IMR-90 (cell line): ENCODE results near the gene WDR27. TPM values are rescaled to one million over a fixed set of nuclear protein-coding genes. Genes with fewer than 3 reads are reported as not detected.

ENCODE experiments used
- ATAC-seq: fragments of 200-7000 bp; cut with Tn5 transposase; 2 replicates; pipeline ENCODE4 v1.9.1; 2020; ENCODE audit warnings: low read depth, mild to moderate bottlenecking, moderate library complexity
- BruUV-seq: library from RNA; stranded (reverse); fragments of 400-500 nt; replicated peaks from 2 replicates; lab custom pipeline; 2021; lab: Mats Ljungman, UMichigan
- CTCF ChIA-PET: fragments of 300-600 bp; formaldehyde crosslinking; extraction: SDS; loops from one replicate; lab custom pipeline; 2021; ENCODE audit warnings: antibody characterized with exemption; lab: Yijun Ruan, JAX
- POLR2A ChIA-PET: fragments of 300-600 bp; sonication (Branson Sonifier 250); formaldehyde crosslinking; loops from one replicate; lab custom pipeline; 2022; ENCODE audit warnings: antibody characterized with exemption; ENCODE audit not compliant: unreplicated experiment; lab: Charles Lee
- DNase-seq: peaks from one replicate; pipeline ENCODE4 v3.0.0; 2013
- H2AFZ ChIP-seq: replicated peaks from 2 replicates; pipeline ENCODE3; 2013; ENCODE audit warnings: low read length, mild to moderate bottlenecking; ENCODE audit not compliant: poor library complexity
- H2AK5ac ChIP-seq: 2 replicates; pipeline ENCODE4 v1.6.1; 2013; ENCODE audit warnings: low read depth, low read length, inconsistent platforms
- H2AK9ac ChIP-seq: replicated peaks from 2 replicates; pipeline ENCODE3; 2013; ENCODE audit warnings: mild to moderate bottlenecking, low read depth, low read length, moderate library complexity; ENCODE audit not compliant: poor library complexity
- H2BK120ac ChIP-seq: 2 replicates; pipeline ENCODE4 v1.6.1; 2013; ENCODE audit warnings: low read depth, low read length, inconsistent platforms
- H2BK15ac ChIP-seq: 3 replicates; pipeline ENCODE4 v1.6.1; 2013; ENCODE audit warnings: low read depth, low read length, inconsistent platforms
- H2BK20ac ChIP-seq: 2 replicates; pipeline ENCODE4 v1.6.1; 2013; ENCODE audit warnings: low read depth, mild to moderate bottlenecking, inconsistent platforms, low read length, moderate library complexity
- H2BK5ac ChIP-seq: 2 replicates; pipeline ENCODE4 v1.6.1; 2013; ENCODE audit warnings: mild to moderate bottlenecking, low read depth, low read length, inconsistent platforms; ENCODE audit not compliant: poor library complexity, severe bottlenecking
- H3K14ac ChIP-seq: replicated peaks from 2 replicates; pipeline ENCODE4 v1.6.1; 2013; ENCODE audit warnings: low read depth, low read length, inconsistent platforms
- H3K18ac ChIP-seq: 2 replicates; pipeline ENCODE4 v1.6.1; 2013; ENCODE audit warnings: low read depth, low read length, control low read depth
- H3K23ac ChIP-seq: 2 replicates; pipeline ENCODE4 v1.6.1; 2013; ENCODE audit warnings: low read depth, low read length, inconsistent platforms
- H3K27ac ChIP-seq: 2 replicates; pipeline ENCODE4 v1.5.1; 2013; ENCODE audit warnings: mild to moderate bottlenecking, control low read depth, low read length; ENCODE audit not compliant: insufficient read depth
- H3K27me3 ChIP-seq: 2 replicates; pipeline ENCODE4 v1.6.1; 2013; ENCODE audit warnings: low read length; ENCODE audit not compliant: control insufficient read depth, insufficient read depth
- H3K36me3 ChIP-seq: 2 replicates; pipeline ENCODE4 v1.6.1; 2013; ENCODE audit warnings: low read length, mixed read lengths; ENCODE audit not compliant: control insufficient read depth, insufficient read depth
- H3K4ac ChIP-seq: 2 replicates; pipeline ENCODE4 v1.6.1; 2013; ENCODE audit warnings: low read depth, low read length, inconsistent platforms
- H3K4me1 ChIP-seq: 2 replicates; pipeline ENCODE4 v1.6.1; 2013; ENCODE audit warnings: low read length, mixed read lengths; ENCODE audit not compliant: control insufficient read depth, insufficient read depth
- H3K4me2 ChIP-seq: 2 replicates; pipeline ENCODE4 v1.6.1; 2013; ENCODE audit warnings: low read depth, mild to moderate bottlenecking, control low read depth, low read length, moderate library complexity
- H3K4me3 ChIP-seq: 2 replicates; pipeline ENCODE4 v1.5.1; 2013; ENCODE audit warnings: low read depth, mild to moderate bottlenecking, control low read depth, low read length, moderate library complexity; ENCODE audit not compliant: insufficient read depth
- H3K56ac ChIP-seq: 2 replicates; pipeline ENCODE4 v1.6.1; 2013; ENCODE audit warnings: low read length, inconsistent platforms; ENCODE audit not compliant: insufficient read depth; ENCODE audit errors: extremely low read depth
- H3K79me1 ChIP-seq, 2 experiments: 2 replicates each; pipeline ENCODE4 v1.6.1; 2013; ENCODE audit warnings: low read length in 2 of 2, inconsistent platforms in 1 of 2, low read depth in 1 of 2
- H3K9ac ChIP-seq: 2 replicates; pipeline ENCODE4 v1.6.1; 2013; ENCODE audit warnings: low read depth, low read length, control low read depth
- H3K9me1 ChIP-seq: 2 replicates; pipeline ENCODE4 v1.6.1; 2013; ENCODE audit warnings: low read length, inconsistent platforms; ENCODE audit not compliant: insufficient read depth
- H3K9me3 ChIP-seq: 2 replicates; pipeline ENCODE4 v1.6.1; 2013; ENCODE audit warnings: low read length; ENCODE audit not compliant: control insufficient read depth, insufficient read depth
- H4K20me1 ChIP-seq: 2 replicates; pipeline ENCODE4 v1.6.1; 2013; ENCODE audit warnings: low read length, inconsistent platforms; ENCODE audit not compliant: insufficient read depth
- H4K5ac ChIP-seq: 2 replicates; pipeline ENCODE4 v1.6.1; 2013; ENCODE audit warnings: mild to moderate bottlenecking, low read depth, low read length, control low read depth
- H4K8ac ChIP-seq, 2 experiments: 2 replicates each; pipeline ENCODE4 v1.6.1; 2013; ENCODE audit warnings: low read depth in 2 of 2, low read length in 2 of 2, control low read depth in 1 of 2, inconsistent platforms in 1 of 2
- H4K91ac ChIP-seq: 2 replicates; pipeline ENCODE4 v1.6.1; 2013; ENCODE audit warnings: low read depth, low read length, inconsistent platforms; ENCODE audit not compliant: insufficient read depth
- CEBPB ChIP-seq: IDR thresholded peaks from 2 replicates; pipeline ENCODE4 v1.6.1; 2012; ENCODE audit warnings: low read depth, low read length, improper control_type of control experiment
- CHD1 ChIP-seq: IDR thresholded peaks from 2 replicates; pipeline ENCODE4 v1.6.1; 2012; ENCODE audit warnings: low read depth, low read length, improper control_type of control experiment
- MAFK ChIP-seq: IDR thresholded peaks from 2 replicates; pipeline ENCODE4 v1.6.1; 2012; ENCODE audit warnings: low read depth, low read length, improper control_type of control experiment
- MAZ ChIP-seq: IDR thresholded peaks from 2 replicates; pipeline ENCODE4 v1.6.1; 2012; ENCODE audit warnings: low read depth, mild to moderate bottlenecking, low read length, improper control_type of control experiment, moderate library complexity, borderline replicate concordance
- MXI1 ChIP-seq: IDR thresholded peaks from 2 replicates; pipeline ENCODE4 v1.6.1; 2012; ENCODE audit warnings: low read depth, mild to moderate bottlenecking, low read length, moderate library complexity, borderline replicate concordance
- NFE2L2 ChIP-seq: fragments of 150-350 bp; IDR thresholded peaks from 2 replicates; pipeline ENCODE4 v1.6.1; 2016; ENCODE audit warnings: low read depth, mild to moderate bottlenecking, low read length
- POLR2A ChIP-seq: IDR thresholded peaks from 2 replicates; pipeline ENCODE4 v1.6.1; 2012; ENCODE audit warnings: mild to moderate bottlenecking, low read depth, low read length
- RAD21 ChIP-seq: IDR thresholded peaks from 2 replicates; pipeline ENCODE4 v1.6.1; 2012; ENCODE audit warnings: low read length, improper control_type of control experiment
- RFX5 ChIP-seq: IDR thresholded peaks from 2 replicates; pipeline ENCODE4 v1.8.0; 2012; ENCODE audit warnings: low read depth, mild to moderate bottlenecking, low read length, moderate library complexity
- SMC3 ChIP-seq: fragments of 150-350 bp; IDR thresholded peaks from 2 replicates; pipeline ENCODE4 v1.6.1; 2016; ENCODE audit warnings: low read depth, mild to moderate bottlenecking, antibody characterized with exemption, low read length, moderate library complexity
- WGBS, 2 experiments: methylation state at CpG; one replicate each; pipeline versions ENCODE4 v1.1.5 to v1.1.7; 2013; ENCODE audit warnings: missing lambda C conversion rate in 2 of 2; ENCODE audit not compliant: insufficient read length in 1 of 2; ENCODE audit errors: extremely low coverage in 2 of 2; 5-methylcytosine and 5-hydroxymethylcytosine counted together
- dilution Hi-C: fragments of 300-500 bp; cut with HindIII; formaldehyde crosslinking; loops from one replicate; pipeline ENCODE4 v1.14.3; 2018; ENCODE audit warnings: low sequenced_read_pairs; ENCODE audit not compliant: unreplicated experiment
- in situ Hi-C: fragments of 300-500 bp; cut with MboI; formaldehyde crosslinking; loops from 3 replicates; pipeline ENCODE4 v1.14.3; 2019; ENCODE audit warnings: low sequenced_read_pairs, inconsistent platforms, mixed read lengths
- intact Hi-C: fragments of 100-400 bp; cut with micrococcal nuclease; formaldehyde crosslinking; loops from 2 replicates; pipeline ENCODE4 v1.10.0; 2022
- polyA plus RNA-seq, 3 experiments: library from polyadenylated mRNA; depleted of rRNA; stranded (reverse); fragments of >200 nt; gene quantifications; 2 replicates each; pipeline ENCODE4 v1.2.3, GENCODE V29; 2012; ENCODE audit warnings: low replicate concordance in 1 of 3
- total RNA-seq: library from RNA; depleted of rRNA; stranded (reverse); fragments of >200 nt; gene quantifications from 2 replicates; pipeline ENCODE4 v1.2.3, GENCODE V29; 2012

WDR27 gene
- total and polyA plus RNA-seq, 2 of the 4 experiments (the other 2 are of a cell fraction), result 7.0 to 18.5 TPM

DNA sequence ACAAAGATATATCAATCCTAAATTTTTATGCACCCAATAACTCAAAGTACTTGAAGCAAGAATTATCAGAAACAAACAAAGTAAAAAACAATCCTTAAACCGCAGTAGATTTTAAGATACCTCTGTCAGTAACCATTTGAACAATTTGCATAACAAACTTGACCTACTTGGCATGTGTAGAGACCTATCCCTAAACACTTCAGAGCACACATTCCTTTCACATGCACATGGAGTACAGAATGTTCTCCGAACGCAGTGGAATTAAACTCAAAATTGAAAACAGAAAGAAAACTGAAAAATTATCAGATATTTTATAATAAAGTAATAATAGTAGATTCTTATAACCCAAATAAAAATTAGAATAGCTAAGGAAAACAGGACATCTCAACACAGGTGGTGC, 285.6 kb downstream of the WDR27 start:
- POLR2A ChIA-PET, result no interaction called here
- no peaks in the 10 kb centered on the region for H3K9me1 ChIP-seq
- no TSS peak for BruUV-seq
- no peak overlapping the region for H4K5ac ChIP-seq
- H3K27me3 ChIP-seq, result no peaks in the 10 kb centered on the region
- no peaks in the 10 kb centered on the region for H3K36me3 ChIP-seq
- CTCF ChIA-PET, result no interaction called here
- in situ Hi-C loops (no loop called here), intact Hi-C loops (no loop called here), dilution Hi-C loops (no loop called here)
- no peak overlapping the region for H2AK5ac ChIP-seq
- no peak overlapping the region for H3K18ac ChIP-seq
- H2BK20ac ChIP-seq, result no peak overlapping the region
- H2AK9ac ChIP-seq, result no peak overlapping the region
- peaks cover 6% of the 10 kb centered on the region for H3K9me3 ChIP-seq
- ATAC-seq (no peak), DNase-seq (no peak)
- WGBS, 2 experiments, result no CpG with 5 or more reads among the region's 3 CpGs
- no peak overlapping the region for H3K4me3 ChIP-seq
- H3K14ac ChIP-seq, result no peak overlapping the region
- H3K4me1 ChIP-seq, result no peaks in the 10 kb centered on the region
- no peak overlapping the region for H4K8ac ChIP-seq
- H3K23ac ChIP-seq, result no peak overlapping the region
- no peak overlapping the region for H3K27ac ChIP-seq
- H2BK15ac ChIP-seq, result no peak overlapping the region
- H3K4me2 ChIP-seq, result no peak overlapping the region
- no peak overlapping the region for H3K4ac ChIP-seq
- H4K91ac ChIP-seq, result no peak overlapping the region
- H4K20me1 ChIP-seq, result no peaks in the 10 kb centered on the region
- H3K9ac ChIP-seq, result no peak overlapping the region
- no peak overlapping the region for H2BK5ac ChIP-seq
- H3K56ac ChIP-seq, result no peak overlapping the region
- no peaks in the 10 kb centered on the region for H3K79me1 ChIP-seq
- H2BK120ac ChIP-seq, result no peak overlapping the region
- TF ChIP-seq MXI1 (no peak), CHD1 (no peak), RAD21 (no peak), POLR2A (no peak), NFE2L2 (no peak), RFX5 (no peak), MAZ (no peak), CEBPB (no peak), SMC3 (no peak), MAFK (no peak)
- no peak overlapping the region for H2AFZ ChIP-seq
